ENCODE data around the gene NOS3.
"Not testable (repeated sequence)": the region's sequence is repeated elsewhere in the genome, so short reads cannot be mapped to it uniquely, and the experiment has no call there.

The NOS3 gene

GRCh38 chr7:151035902-151036301 is 45.1 kb downstream of the NOS3 start:
- H2AK5ac ChIP-seq (ENCODE audit: low read length) = no peak overlapping the region
- H3K56ac ChIP-seq (ENCODE audit: low read length) = no peak overlapping the region

GRCh38 chr7:151038951-151039849 is 48.4 kb downstream of the NOS3 start:
- Histone ChIP-seq H4K8ac (ENCODE audit: low read depth, low read length) (no peak overlapping the region), H3K36me3 (ENCODE audit: control insufficient read depth, insufficient read depth, low read length) (peaks cover 2% of the 10 kb centered on the region), H2BK15ac (replicated peaks; ENCODE audit: low read depth) (no peak overlapping the region), H2BK5ac (ENCODE audit: low read length) (no peak overlapping the region), H3K4ac (ENCODE audit: low read depth, low read length) (no peak overlapping the region), H3K56ac (ENCODE audit: low read length) (no peak overlapping the region), H3K4me2 (ENCODE audit: low read length) (no peak overlapping the region), H3K4me3 (ENCODE audit: low read length) (no peak overlapping the region), H3K27ac (ENCODE audit: low read depth, low read length) (no peak overlapping the region), H4K5ac (ENCODE audit: low read length) (no peak overlapping the region), H2AK5ac (ENCODE audit: low read length) (no peak overlapping the region), H3K9ac (ENCODE audit: low read length) (no peak overlapping the region), H3K23ac (ENCODE audit: low read length) (no peak overlapping the region), H3K27me3 (ENCODE audit: insufficient read depth, low read length, poor library complexity) (no peaks in the 10 kb centered on the region), H3K79me2 (ENCODE audit: control insufficient read depth, insufficient read depth, low read length) (no peaks in the 10 kb centered on the region), H2BK120ac (ENCODE audit: low read depth, low read length) (no peak overlapping the region), H3K79me1 (ENCODE audit: low read length) (no peaks in the 10 kb centered on the region), H3K18ac (ENCODE audit: low read length) (no peak overlapping the region), H3K4me1 (ENCODE audit: control insufficient read depth, low read depth, low read length) (no peaks in the 10 kb centered on the region)
- peak; percentile 73 for DNase-seq
- WGBS (ENCODE audit: extremely low coverage, insufficient coverage, low lambda C conversion rate) = no CpG with 5 or more reads among the region's 12 CpGs

More at GRCh38 chr7:151035902-151036301, 45.1 kb downstream of the NOS3 start:
- H3K4ac ChIP-seq (ENCODE audit: low read depth, low read length) = no peak overlapping the region
- no peak overlapping the region for H2BK15ac ChIP-seq (replicated peaks; ENCODE audit: low read depth)
- H4K5ac ChIP-seq (ENCODE audit: low read length) = no peak overlapping the region
- no peaks in the 10 kb centered on the region for H3K79me2 ChIP-seq (ENCODE audit: control insufficient read depth, insufficient read depth, low read length)
- H3K27me3 ChIP-seq (ENCODE audit: insufficient read depth, low read length, poor library complexity) = no peaks in the 10 kb centered on the region
- H3K23ac ChIP-seq (ENCODE audit: low read length) = no peak overlapping the region
- H3K4me2 ChIP-seq (ENCODE audit: low read length) = no peak overlapping the region
- no peaks in the 10 kb centered on the region for H3K4me1 ChIP-seq (ENCODE audit: control insufficient read depth, low read depth, low read length)
- no peak overlapping the region for H2BK120ac ChIP-seq (ENCODE audit: low read depth, low read length)
- no peak overlapping the region for H3K9ac ChIP-seq (ENCODE audit: low read length)
- no peak overlapping the region for H4K8ac ChIP-seq (ENCODE audit: low read depth, low read length)
- no peaks in the 10 kb centered on the region for H3K79me1 ChIP-seq (ENCODE audit: low read length)
- no CpG with 5 or more reads among the region's 17 CpGs for WGBS (ENCODE audit: extremely low coverage, insufficient coverage, low lambda C conversion rate)
- DNase-seq = no peak
- no peak overlapping the region for H3K27ac ChIP-seq (ENCODE audit: low read depth, low read length)
- H2BK5ac ChIP-seq (ENCODE audit: low read length) = no peak overlapping the region
- no peak overlapping the region for H3K4me3 ChIP-seq (ENCODE audit: low read length)
- no peak overlapping the region for H3K18ac ChIP-seq (ENCODE audit: low read length)
- H3K36me3 ChIP-seq (ENCODE audit: control insufficient read depth, insufficient read depth, low read length) = peaks cover 2% of the 10 kb centered on the region

- H3K4me1 ChIP-seq (ENCODE audit: control insufficient read depth, low read depth, low read length) = no peaks in the 10 kb centered on the region
- H3K4me2 ChIP-seq (ENCODE audit: low read length) = no peak overlapping the region
- H4K5ac ChIP-seq (ENCODE audit: low read length) = no peak overlapping the region
- no peak overlapping the region for H3K4ac ChIP-seq (ENCODE audit: low read depth, low read length)
- no peak overlapping the region for H3K9ac ChIP-seq (ENCODE audit: low read length)
- peaks cover 2% of the 10 kb centered on the region for H3K36me3 ChIP-seq (ENCODE audit: control insufficient read depth, insufficient read depth, low read length)
- WGBS (ENCODE audit: extremely low coverage, insufficient coverage, low lambda C conversion rate) = no CpG with 5 or more reads among the region's 18 CpGs
- no peaks in the 10 kb centered on the region for H3K79me1 ChIP-seq (ENCODE audit: low read length)
- DNase-seq = no peak
- no peaks in the 10 kb centered on the region for H3K27me3 ChIP-seq (ENCODE audit: insufficient read depth, low read length, poor library complexity)
- no peak overlapping the region for H2BK5ac ChIP-seq (ENCODE audit: low read length)
- H3K23ac ChIP-seq (ENCODE audit: low read length) = no peak overlapping the region
- no peak overlapping the region for H4K8ac ChIP-seq (ENCODE audit: low read depth, low read length)
- no peak overlapping the region for H3K18ac ChIP-seq (ENCODE audit: low read length)
- no peak overlapping the region for H3K56ac ChIP-seq (ENCODE audit: low read length)
- H3K4me3 ChIP-seq (ENCODE audit: low read length) = no peak overlapping the region
- no peak overlapping the region for H2BK120ac ChIP-seq (ENCODE audit: low read depth, low read length)
- no peak overlapping the region for H2BK15ac ChIP-seq (replicated peaks; ENCODE audit: low read depth)
- H2AK5ac ChIP-seq (ENCODE audit: low read length) = no peak overlapping the region
- H3K27ac ChIP-seq (ENCODE audit: low read depth, low read length) = no peak overlapping the region
- no peaks in the 10 kb centered on the region for H3K79me2 ChIP-seq (ENCODE audit: control insufficient read depth, insufficient read depth, low read length)
Measured at GRCh38 chr7:151039850-151040548, 49.2 kb downstream of the NOS3 start.

GRCh38 chr7:151040616-151041375 is 50.0 kb downstream of the NOS3 start:
- H3K79me1 ChIP-seq (ENCODE audit: low read length) = no peaks in the 10 kb centered on the region
- no peak overlapping the region for H3K9ac ChIP-seq (ENCODE audit: low read length)
- no peak overlapping the region for H3K18ac ChIP-seq (ENCODE audit: low read length)
- no peaks in the 10 kb centered on the region for H3K4me1 ChIP-seq (ENCODE audit: control insufficient read depth, low read depth, low read length)
- no peak overlapping the region for H3K4me2 ChIP-seq (ENCODE audit: low read length)
- no peak overlapping the region for H2AK5ac ChIP-seq (ENCODE audit: low read length)
- WGBS (ENCODE audit: extremely low coverage, insufficient coverage, low lambda C conversion rate) = no CpG with 5 or more reads among the region's 30 CpGs
- H2BK15ac ChIP-seq (replicated peaks; ENCODE audit: low read depth) = no peak overlapping the region
- H4K5ac ChIP-seq (ENCODE audit: low read length) = no peak overlapping the region
- H3K4ac ChIP-seq (ENCODE audit: low read depth, low read length) = no peak overlapping the region
- peaks cover 2% of the 10 kb centered on the region for H3K36me3 ChIP-seq (ENCODE audit: control insufficient read depth, insufficient read depth, low read length)
- no peak overlapping the region for H3K23ac ChIP-seq (ENCODE audit: low read length)
- no peak overlapping the region for H2BK120ac ChIP-seq (ENCODE audit: low read depth, low read length)
- no peaks in the 10 kb centered on the region for H3K27me3 ChIP-seq (ENCODE audit: insufficient read depth, low read length, poor library complexity)
- no peak overlapping the region for H3K27ac ChIP-seq (ENCODE audit: low read depth, low read length)
- no peak overlapping the region for H3K56ac ChIP-seq (ENCODE audit: low read length)
- DNase-seq = no peak
- H4K8ac ChIP-seq (ENCODE audit: low read depth, low read length) = no peak overlapping the region
- no peaks in the 10 kb centered on the region for H3K79me2 ChIP-seq (ENCODE audit: control insufficient read depth, insufficient read depth, low read length)
- no peak overlapping the region for H2BK5ac ChIP-seq (ENCODE audit: low read length)
- H3K4me3 ChIP-seq (ENCODE audit: low read length) = no peak overlapping the region

- H3K4me3 ChIP-seq (ENCODE audit: low read length); H3K27me3 ChIP-seq (ENCODE audit: insufficient read depth, low read length, poor library complexity); DNase-seq; H3K4me2 ChIP-seq (ENCODE audit: low read length); H2AK5ac ChIP-seq (ENCODE audit: low read length); H3K79me1 ChIP-seq (ENCODE audit: low read length); H2BK120ac ChIP-seq (ENCODE audit: low read depth, low read length); H3K18ac ChIP-seq (ENCODE audit: low read length); H3K4me1 ChIP-seq (ENCODE audit: control insufficient read depth, low read depth, low read length); H3K4ac ChIP-seq (ENCODE audit: low read depth, low read length); H4K5ac ChIP-seq (ENCODE audit: low read length); H3K79me2 ChIP-seq (ENCODE audit: control insufficient read depth, insufficient read depth, low read length); H4K8ac ChIP-seq (ENCODE audit: low read depth, low read length); H3K9ac ChIP-seq (ENCODE audit: low read length); H3K27ac ChIP-seq (ENCODE audit: low read depth, low read length); H3K56ac ChIP-seq (ENCODE audit: low read length); H3K23ac ChIP-seq (ENCODE audit: low read length); H2BK5ac ChIP-seq (ENCODE audit: low read length); H3K36me3 ChIP-seq (ENCODE audit: control insufficient read depth, insufficient read depth, low read length); H2BK15ac ChIP-seq (replicated peaks; ENCODE audit: low read depth): not testable (repeated sequence)
- no CpG with 5 or more reads among the region's 10 CpGs for WGBS (ENCODE audit: extremely low coverage, insufficient coverage, low lambda C conversion rate)
Measured at GRCh38 chr7:151043449-151043848, 52.6 kb downstream of the NOS3 start.
